Suprapubic skin (tissue), 4 donors: Measurements from ENCODE around the gene CCSER1.

Source experiments
- CTCF ChIP-seq, 2 donors: fragments of 200-600 bp in 1 of 2; fragments of 450-650 bp in 1 of 2; sonication (generic) in 1 of 2; IDR thresholded peaks; one replicate each; pipeline ENCODE4 v1.5.1; 2016 to 2019; ENCODE audit warnings: antibody characterized with exemption in 2 of 2, mild to moderate bottlenecking in 1 of 2, moderate library complexity in 1 of 2
- POLR2A ChIP-seq, 2 donors: fragments of 450-650 bp; IDR thresholded peaks; one replicate each; pipeline ENCODE4 v1.6.1; 2017; ENCODE audit warnings: antibody characterized with exemption in 2 of 2, mild to moderate bottlenecking in 2 of 2, moderate library complexity in 2 of 2
- POLR2AphosphoS5 ChIP-seq, 3 donors: sonication (generic); formaldehyde crosslinking; IDR thresholded peaks; one replicate each; pipeline ENCODE4 v1.6.1; 2017; ENCODE audit warnings: antibody characterized with exemption in 3 of 3

DNA sequence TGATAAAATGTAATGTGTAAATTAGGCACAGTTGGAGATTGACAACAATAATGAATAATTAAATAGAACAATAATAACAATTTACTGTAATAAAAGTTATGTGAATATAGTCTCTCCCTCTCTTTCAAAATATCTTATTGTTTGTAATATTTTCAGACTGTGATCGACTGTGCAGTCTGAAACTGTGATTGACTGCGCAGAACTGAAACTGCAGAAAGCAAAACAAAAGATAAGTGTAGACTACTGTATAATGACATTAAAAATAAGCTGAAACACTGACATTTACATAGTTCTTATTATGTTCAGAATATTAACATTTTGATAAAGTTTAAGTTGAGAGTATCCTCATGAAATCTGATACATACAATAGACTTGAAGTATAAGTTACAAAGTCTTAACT is 371.0 kb downstream of the CCSER1 start:
- TF ChIP-seq CTCF (IDR thresholded peaks at IDR 0.05) (no peak), POLR2A (IDR thresholded peaks at IDR 0.05) (no peak), POLR2AphosphoS5 (IDR thresholded peaks at IDR 0.05) (no peak)
